CD4-positive, alpha-beta T cell (primary cell): ENCODE measurements around the gene ARVCF. TPM values are rescaled to one million over a fixed set of nuclear protein-coding genes. Genes with fewer than 3 reads are reported as not detected.

Experiments
- ATAC-seq: fragments of 200-7000 bp; cut with Tn5 transposase; one replicate; pipeline ENCODE4 v1.10.0; 2022; ENCODE audit warnings: mild to moderate bottlenecking; ENCODE audit not compliant: poor library complexity
- CTCF ChIA-PET: fragments of 350-600 bp; sonication (Branson Sonifier 250); formaldehyde crosslinking; loops from one replicate; lab custom pipeline; 2021; ENCODE audit warnings: antibody characterized with exemption, inconsistent platforms; lab: Charles Lee
- POLR2A ChIA-PET: fragments of 350-600 bp; sonication (Branson Sonifier 250); formaldehyde crosslinking; loops from one replicate; lab custom pipeline; 2021; ENCODE audit warnings: antibody characterized with exemption, inconsistent platforms; lab: Charles Lee
- DNase-seq, 14 experiments: peaks; one replicate each; pipeline ENCODE4 v3.0.0-alpha.2; 2013 to 2020; ENCODE audit warnings: mixed read lengths in 2 of 14
- H3K27ac ChIP-seq, 2 donors: one replicate each; pipeline versions ENCODE4 v1.5.1 to v1.7.0; 2013; ENCODE audit warnings: low read length in 2 of 2, low read depth in 1 of 2, mild to moderate bottlenecking in 1 of 2
- H3K27me3 ChIP-seq, 2 experiments: 1 replicate in 1 of 2; 2 replicates in 1 of 2; pipeline versions ENCODE4 v1.6.1 to v1.7.0; 2013; ENCODE audit warnings: low read length in 2 of 2, control low read depth in 1 of 2, mild to moderate bottlenecking in 1 of 2, moderate library complexity in 1 of 2; ENCODE audit not compliant: insufficient read depth in 2 of 2, control insufficient read depth in 1 of 2
- H3K36me3 ChIP-seq: one replicate; pipeline ENCODE4 v1.6.1; 2013; ENCODE audit warnings: low read length, control low read depth; ENCODE audit not compliant: insufficient read depth
- H3K4me1 ChIP-seq: one replicate; pipeline ENCODE4 v1.6.1; 2013; ENCODE audit warnings: low read length, control low read depth; ENCODE audit not compliant: insufficient read depth
- H3K4me3 ChIP-seq: one replicate; pipeline ENCODE4 v1.5.1; 2013; ENCODE audit warnings: mild to moderate bottlenecking, low read length, moderate library complexity
- H3K9me3 ChIP-seq, 2 experiments: 1 replicate in 1 of 2; 2 replicates in 1 of 2; pipeline versions ENCODE4 v1.6.1 to v1.7.0; 2013; ENCODE audit warnings: low read length in 2 of 2, mild to moderate bottlenecking in 2 of 2, control low read depth in 1 of 2, moderate library complexity in 1 of 2; ENCODE audit not compliant: control insufficient read depth in 1 of 2, insufficient read depth in 1 of 2
- H3K27ac Mint-ChIP-seq: one replicate; pipeline ENCODE4 v1.8.0; 2020; ENCODE audit warnings: mixed read lengths
- H3K27me3 Mint-ChIP-seq: one replicate; pipeline ENCODE4 v1.8.0; 2021; ENCODE audit warnings: mixed read lengths
- H3K36me3 Mint-ChIP-seq: one replicate; pipeline ENCODE4 v1.8.0; 2021; ENCODE audit warnings: low read depth, mixed read lengths
- H3K4me1 Mint-ChIP-seq: one replicate; pipeline ENCODE4 v1.8.0; 2021; ENCODE audit warnings: low read depth, mixed read lengths
- H3K4me3 Mint-ChIP-seq: one replicate; pipeline ENCODE4 v1.8.0; 2020; ENCODE audit warnings: mild to moderate bottlenecking, mixed read lengths
- H3K9me3 Mint-ChIP-seq: one replicate; pipeline ENCODE4 v1.8.0; 2020; ENCODE audit warnings: mixed read lengths
- CTCF ChIP-seq: fragments of 200-600 bp; IDR thresholded peaks from one replicate; pipeline ENCODE4 v1.8.0; 2022; ENCODE audit warnings: antibody characterized with exemption, mild to moderate bottlenecking
- intact Hi-C, 2 experiments: fragments of 100-400 bp; cut with DNase I in 1 of 2; cut with micrococcal nuclease in 1 of 2; formaldehyde crosslinking; loops; one replicate each; pipeline versions ENCODE4 v1.15.1 to v1.9.0; 2023 to 2025; cut with DNase I, micrococcal nuclease
- total RNA-seq, 174 experiments: library from RNA in 2 of 174; stranded (reverse) in 2 of 174; gene quantifications; one replicate each; pipeline ENCODE4 v1.2.3 and lab custom pipeline; 2021 to 2026

ARVCF gene
- total RNA-seq, 2 experiments from 2014 or later: 2.2 to 2.5 TPM

DNA sequence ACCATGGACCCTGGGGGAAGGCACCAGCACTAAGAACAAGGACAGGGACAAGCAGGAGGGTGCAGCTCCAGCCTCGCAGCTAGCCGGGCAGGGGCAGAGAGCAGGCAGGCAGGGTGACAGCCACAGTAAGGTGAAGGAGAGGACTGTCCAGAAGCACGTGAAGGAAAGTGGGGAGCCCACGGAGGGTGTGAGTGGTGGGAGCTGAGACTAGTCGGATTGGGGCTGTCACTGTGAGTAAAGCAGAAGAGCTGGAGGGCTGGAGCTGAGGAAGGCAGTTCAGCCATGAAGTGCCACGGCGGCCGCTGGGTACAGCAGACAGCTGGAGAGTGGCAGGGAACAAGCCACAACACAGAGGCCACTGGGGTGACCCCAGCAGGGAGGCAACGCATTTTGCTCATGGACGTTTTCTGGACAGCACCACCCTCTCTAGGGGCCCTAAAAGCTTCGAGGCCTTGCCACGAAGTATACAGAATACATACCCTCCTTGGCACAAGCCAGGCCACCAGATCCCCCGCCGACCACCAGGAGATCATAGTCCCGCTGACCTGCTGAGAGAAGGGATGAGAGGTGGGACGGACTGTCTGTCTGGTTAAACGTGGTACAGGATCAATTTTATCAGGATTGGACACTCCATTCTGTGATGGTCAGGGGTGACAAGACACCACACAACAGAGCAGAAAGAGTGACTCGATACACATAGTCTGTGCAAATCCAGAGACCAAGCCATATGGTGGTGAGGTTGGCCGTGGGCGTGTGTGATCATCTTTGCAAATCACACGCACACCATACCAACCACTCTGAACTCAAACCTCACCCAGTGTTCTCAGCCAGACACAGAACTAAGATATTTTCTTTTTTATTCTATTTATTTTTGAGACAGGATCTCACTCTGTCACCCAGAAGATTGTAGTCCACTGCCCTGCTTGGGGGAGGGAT lies 85.8 kb downstream of the ARVCF start:
- Histone ChIP-seq H3K4me1 (no peaks in the 10 kb centered on the region), H3K4me3 (no peak overlapping the region), H3K27ac (no peak overlapping the region), H3K27me3 (no peaks in the 10 kb centered on the region), H3K36me3 (peaks cover 5% of the 10 kb centered on the region), H3K9me3 (peaks cover 3 to 4% of the 10 kb centered on the region in 2 experiments)
- H3K4me3 Mint-ChIP-seq: no peak overlapping the region
- no peaks in the 10 kb centered on the region for H3K4me1 Mint-ChIP-seq
- CTCF ChIA-PET: no interaction called here
- no peak overlapping the region for H3K27ac Mint-ChIP-seq
- intact Hi-C loops: no loop called here
- no peak for ATAC-seq
- TF ChIP-seq CTCF: no peak
- H3K27me3 Mint-ChIP-seq: no peaks in the 10 kb centered on the region
- H3K9me3 Mint-ChIP-seq: no peaks in the 10 kb centered on the region
- POLR2A ChIA-PET: no interaction called here
- H3K36me3 Mint-ChIP-seq: peaks cover 23% of the 10 kb centered on the region
- no peak for DNase-seq

DNA sequence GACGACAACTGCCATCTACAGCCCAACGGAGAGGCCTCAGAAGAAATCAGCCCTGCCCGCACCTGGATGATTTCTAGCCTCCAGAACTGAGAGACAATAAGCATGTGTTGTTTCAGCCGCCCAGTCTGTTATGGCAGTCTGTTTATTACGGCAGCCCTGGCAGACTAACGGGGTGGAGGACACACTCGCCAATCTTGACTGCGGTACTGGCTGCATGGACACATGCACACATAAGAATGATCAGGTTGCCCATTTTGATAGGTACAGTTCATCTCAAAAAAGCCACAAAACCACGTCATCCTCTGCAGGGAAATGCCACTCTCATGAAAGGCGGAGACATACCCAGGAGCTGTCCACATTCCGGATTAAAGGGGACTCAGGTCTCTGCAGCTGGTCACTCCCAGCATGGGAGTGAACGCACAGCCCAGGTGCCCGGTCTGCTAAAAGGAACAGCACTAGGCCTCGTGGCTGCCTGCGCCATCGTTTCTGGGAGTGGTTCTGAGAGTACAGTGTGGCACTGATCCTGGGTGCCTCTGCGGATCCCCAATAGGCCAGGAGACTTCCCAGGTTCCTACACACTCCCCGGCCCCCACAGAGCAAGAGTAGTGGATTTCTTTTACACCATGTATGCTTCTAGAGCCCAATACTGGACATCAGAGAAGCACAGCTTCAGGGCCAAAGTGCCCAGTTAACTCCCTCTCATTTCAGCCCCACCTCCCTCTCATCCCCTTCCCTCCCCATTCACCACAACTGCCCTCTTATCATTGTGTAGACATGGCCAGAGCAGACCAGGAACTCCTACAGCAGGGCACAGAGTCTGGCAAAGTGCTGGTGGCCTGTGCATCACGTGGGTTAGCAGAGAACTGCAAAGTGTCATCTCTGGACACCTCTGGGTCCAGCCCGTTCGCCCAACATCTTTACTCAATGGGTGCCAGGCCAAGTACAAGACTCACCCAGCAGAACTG lies 86.8 kb downstream of the ARVCF start:
- Mint-ChIP-seq H3K4me3 (no peak overlapping the region), H3K9me3 (no peaks in the 10 kb centered on the region), H3K27ac (no peak overlapping the region), H3K4me1 (no peaks in the 10 kb centered on the region), H3K36me3 (peaks cover 16% of the 10 kb centered on the region), H3K27me3 (no peaks in the 10 kb centered on the region)
- Histone ChIP-seq H3K4me3 (no peak overlapping the region), H3K36me3 (peaks cover 5% of the 10 kb centered on the region), H3K4me1 (no peaks in the 10 kb centered on the region), H3K27me3 (no peaks in the 10 kb centered on the region), H3K9me3 (no peaks in the 10 kb centered on the region), H3K27ac (no peak overlapping the region)
- intact Hi-C loops: loop anchor here in 1 of 2 experiments (10.0 kb wide), 1 partner anchor 445 kb away; no protein-coding TSS in a partner anchor
- ChIA-PET CTCF (no interaction called here), POLR2A (no interaction called here)
- DNase-seq (no peak), ATAC-seq (no peak)
- TF ChIP-seq CTCF: no peak

GRCh38 chr22:19928207-19928606 lies 88.4 kb downstream of the ARVCF start:
- Mint-ChIP-seq H3K4me3 (no peak overlapping the region), H3K27me3 (no peaks in the 10 kb centered on the region), H3K9me3 (no peaks in the 10 kb centered on the region), H3K36me3 (peaks cover 23% of the 10 kb centered on the region), H3K27ac (no peak overlapping the region), H3K4me1 (no peaks in the 10 kb centered on the region)
- ChIA-PET POLR2A (no interaction called here), CTCF (no interaction called here)
- Histone ChIP-seq H3K4me1 (no peaks in the 10 kb centered on the region), H3K4me3 (no peak overlapping the region), H3K36me3 (peaks cover 8% of the 10 kb centered on the region), H3K9me3 (no peaks in the 10 kb centered on the region), H3K27ac (no peak overlapping the region), H3K27me3 (no peaks in the 10 kb centered on the region)
- ATAC-seq: no peak
- no peak for TF ChIP-seq CTCF
- DNase-seq: no peak
- intact Hi-C loops: loop anchor here in 1 of 2 experiments (10.0 kb wide), 1 partner anchor 443 kb away; no protein-coding TSS in a partner anchor
